Medulla oblongata (tissue), 1 donor: ENCODE data around the gene UBAC2.

Experiments
- DNase-seq: peaks from one replicate; pipeline ENCODE4 v3.0.0-alpha.2; 2015; ENCODE audit errors: extremely low spot score

The UBAC2 gene

GRCh38 chr13:99311748-99312492 lies 111.3 kb downstream of the UBAC2 start:
- DNase-seq: no peak

GRCh38 chr13:99312493-99312883 lies 111.8 kb downstream of the UBAC2 start:
- peak; percentile 91 for DNase-seq

GRCh38 chr13:99313501-99313900 lies 112.8 kb downstream of the UBAC2 start:
- DNase-seq: peak; percentile 49

- no peak for DNase-seq
These were observed 113.3 kb downstream of the UBAC2 start for GRCh38 chr13:99313941-99314340.

- no peak for DNase-seq
These were observed 114.1 kb downstream of the UBAC2 start for GRCh38 chr13:99314640-99315176.

- no peak for DNase-seq
These were observed 114.5 kb downstream of the UBAC2 start for GRCh38 chr13:99315186-99315585.

- DNase-seq: no peak
These were observed 115.6 kb downstream of the UBAC2 start for GRCh38 chr13:99316224-99316623.

GRCh38 chr13:99316657-99317256 lies 116.1 kb downstream of the UBAC2 start:
- DNase-seq: no peak

DNA sequence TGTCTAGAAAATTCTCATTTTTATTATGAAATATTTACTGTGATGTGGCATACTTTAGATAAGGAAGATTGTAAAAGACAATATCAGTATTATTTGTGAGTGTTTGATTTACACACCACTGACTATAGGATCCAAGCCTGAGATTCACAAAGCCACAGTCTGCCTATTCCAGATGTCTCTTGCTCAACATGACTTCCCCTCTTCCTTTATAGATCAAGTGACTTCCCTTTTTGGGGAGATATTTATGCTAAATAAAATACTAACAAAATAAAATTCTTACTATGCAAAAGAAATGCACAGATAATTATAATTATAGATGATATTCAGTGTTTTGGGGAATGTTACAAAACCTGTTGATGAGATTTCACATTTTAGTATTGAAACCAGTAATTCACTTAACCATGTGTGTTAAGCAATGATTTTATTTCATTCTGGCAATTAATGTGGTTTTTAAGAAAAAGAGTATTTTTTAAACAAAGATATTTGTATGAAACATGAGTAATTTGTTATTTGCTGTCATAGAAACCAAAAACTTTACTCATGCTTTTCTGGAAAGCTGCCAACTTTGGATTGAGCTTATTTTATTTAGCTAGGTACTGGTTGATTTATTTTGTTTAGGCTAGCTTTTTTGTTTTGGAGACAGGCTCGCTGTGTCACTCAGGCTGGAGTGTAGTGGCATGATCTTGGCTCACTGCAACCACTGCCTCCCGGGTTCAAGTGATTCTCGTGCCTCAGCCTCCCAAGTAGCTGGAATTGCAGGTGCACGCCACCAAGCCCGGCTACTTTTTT lies 120.2 kb downstream of the UBAC2 start:
- peak; percentile 60 for DNase-seq

- DNase-seq: no peak
These were observed 121.1 kb downstream of the UBAC2 start for GRCh38 chr13:99321709-99322108.

- no peak for DNase-seq
These were observed 121.8 kb downstream of the UBAC2 start for GRCh38 chr13:99322297-99323103.

GRCh38 chr13:99323488-99323887 lies 122.8 kb downstream of the UBAC2 start:
- DNase-seq: no peak

- DNase-seq: no peak
These were observed 125.4 kb downstream of the UBAC2 start for GRCh38 chr13:99326012-99326411.

GRCh38 chr13:99327126-99327525 lies 126.5 kb downstream of the UBAC2 start:
- DNase-seq: no peak

DNA sequence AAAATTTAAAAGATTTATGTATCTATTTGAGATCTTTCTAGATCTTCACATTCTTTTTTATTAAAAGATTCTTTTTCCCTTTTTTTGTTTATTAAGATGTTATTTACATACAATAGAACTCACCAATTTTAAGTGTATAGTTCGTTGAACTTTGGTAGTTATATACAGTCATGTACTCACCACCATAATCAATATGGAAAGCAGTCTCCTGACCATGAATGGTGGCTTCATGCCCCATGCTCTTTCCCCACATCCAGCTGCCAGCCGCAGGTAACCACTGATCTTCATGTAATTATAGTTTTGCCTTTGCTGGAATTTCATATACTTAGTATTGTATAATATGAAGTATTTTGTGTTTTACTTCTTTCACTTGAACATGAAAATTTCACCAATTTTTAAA lies 127.1 kb downstream of the UBAC2 start:
- no peak for DNase-seq

DNA sequence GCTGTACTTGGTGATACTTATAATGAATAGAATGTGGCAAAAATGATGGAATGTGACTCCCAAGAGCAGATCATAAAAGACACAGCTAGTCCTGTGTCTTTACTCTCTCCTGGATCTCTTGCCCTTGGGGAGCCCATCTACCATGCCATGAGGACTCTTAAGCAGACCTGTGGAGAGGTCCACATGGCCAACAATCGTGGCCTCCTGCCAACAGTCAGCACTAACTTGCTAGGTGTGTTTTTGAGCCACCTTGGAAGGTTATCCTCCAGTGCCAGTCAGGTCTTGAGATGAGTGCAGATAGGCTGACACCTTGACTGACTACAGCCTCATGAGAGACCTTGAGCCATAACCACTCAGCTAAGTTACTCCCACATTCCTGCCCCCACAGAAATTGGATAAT lies 128.8 kb downstream of the UBAC2 start:
- DNase-seq: no peak

- no peak for DNase-seq
These were observed 130.3 kb downstream of the UBAC2 start for GRCh38 chr13:99330942-99331341.

- DNase-seq: no peak
These were observed 131.2 kb downstream of the UBAC2 start for GRCh38 chr13:99331881-99332293.

DNA sequence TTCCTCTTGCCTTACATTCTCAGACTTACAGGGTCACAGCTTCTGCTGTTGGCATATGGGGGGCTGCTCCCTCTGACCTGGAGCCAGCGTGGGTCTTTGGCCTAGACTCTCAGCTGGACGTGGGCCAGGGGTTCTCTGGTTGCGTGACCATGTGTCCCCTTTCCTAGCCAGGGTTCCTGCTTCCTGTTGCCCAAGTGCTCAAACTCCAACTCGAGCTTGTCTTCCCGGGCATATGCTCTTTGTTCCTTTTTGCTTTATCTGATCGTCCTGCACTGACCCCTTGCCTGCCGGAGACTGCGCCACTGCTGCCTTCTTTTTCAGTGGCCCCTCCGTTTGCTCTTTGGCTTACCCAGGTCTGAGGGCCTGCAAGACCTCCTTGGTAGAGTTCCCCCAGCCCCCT lies 131.8 kb downstream of the UBAC2 start:
- no peak for DNase-seq

DNA sequence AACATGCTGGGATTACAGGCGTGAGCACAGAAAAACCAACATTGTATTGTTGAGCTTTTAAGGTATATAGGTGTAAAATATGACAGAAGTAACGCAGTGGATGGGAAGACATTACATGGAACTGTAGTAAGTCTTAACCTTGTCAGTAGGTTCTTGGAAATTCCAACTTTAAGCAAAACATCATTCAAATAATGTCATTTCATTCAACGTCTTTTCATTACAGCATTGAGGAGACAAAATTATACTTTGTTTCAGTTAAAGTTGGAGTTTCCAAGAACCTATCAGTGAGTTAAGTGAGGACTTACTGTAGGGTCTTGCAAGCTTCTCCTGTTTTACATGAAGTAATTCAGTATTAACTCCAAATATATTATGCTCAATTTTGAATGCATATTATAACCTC lies 133.6 kb downstream of the UBAC2 start:
- no peak for DNase-seq

- DNase-seq: no peak
These were observed 134.4 kb downstream of the UBAC2 start for GRCh38 chr13:99335087-99335486.

DNA sequence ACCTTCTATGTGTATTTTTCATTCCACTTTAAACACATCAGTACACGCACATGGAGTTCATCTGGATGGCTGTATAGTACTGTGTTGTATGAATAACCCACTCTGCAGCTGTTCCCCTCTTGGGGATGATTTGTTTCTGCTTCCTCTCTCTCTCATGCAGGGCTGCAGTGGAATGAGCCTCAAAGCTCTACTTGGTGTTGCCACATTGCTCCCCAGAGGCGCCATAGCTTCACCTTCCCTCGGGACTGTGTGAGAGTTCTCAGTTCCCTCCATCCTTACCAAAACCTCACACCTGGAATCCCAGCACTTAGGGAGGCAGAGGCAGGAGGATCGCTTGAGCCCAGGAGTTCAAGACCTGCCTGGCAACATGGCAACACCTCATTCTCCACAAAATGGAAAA lies 134.9 kb downstream of the UBAC2 start:
- no peak for DNase-seq
